GM12892 (cell line): ENCODE results near the gene NSG1.

Experiments
- POLR2A ChIP-seq: IDR thresholded peaks from 2 replicates; pipeline ENCODE4 v1.6.1; 2011; ENCODE audit warnings: low read depth, low read length, control low read depth
- POLR2AphosphoS5 ChIP-seq: IDR thresholded peaks from 2 replicates; pipeline ENCODE4 v1.6.1; 2011; ENCODE audit warnings: low read depth, low read length, control low read depth
- TAF1 ChIP-seq: IDR thresholded peaks from 2 replicates; pipeline ENCODE4 v1.6.1; 2011; ENCODE audit warnings: low read depth, mild to moderate bottlenecking, control low read depth, low read length, borderline replicate concordance

DNA sequence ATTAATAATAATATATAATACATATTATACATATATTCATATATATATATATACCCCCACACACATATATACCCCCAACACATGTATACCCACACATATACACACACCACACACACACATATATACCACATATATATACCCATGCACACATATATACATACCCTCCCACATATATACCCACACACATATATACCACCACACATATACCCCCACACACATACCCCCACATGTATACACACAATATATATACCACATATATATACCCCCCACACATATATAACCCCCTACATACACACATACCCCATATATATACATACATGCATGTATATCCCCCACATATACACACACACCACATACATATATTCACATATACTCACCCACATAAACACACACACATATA, 52.0 kb downstream of the NSG1 start:
- TF ChIP-seq TAF1 (no peak), POLR2A (no peak), POLR2AphosphoS5 (no peak)
